Progenitor cell of endocrine pancreas (in vitro differentiated cells): ENCODE data around the gene PPIE. TPM values are rescaled to one million over a fixed set of nuclear protein-coding genes. Genes with fewer than 3 reads are reported as not detected.
"Not testable (repeated sequence)": the region's sequence is repeated elsewhere in the genome, so short reads cannot be mapped to it uniquely, and the experiment has no call there.

ENCODE experiments used
- DNase-seq: peaks from one replicate; pipeline ENCODE4 v3.0.0; 2021; ENCODE audit warnings: low spot score; ENCODE audit not compliant: unreplicated experiment
- H3K27ac Mint-ChIP-seq: 2 replicates; pipeline ENCODE4 v1.8.0; 2021; ENCODE audit warnings: mild to moderate bottlenecking, moderate library complexity, mixed read lengths
- H3K27me3 Mint-ChIP-seq: 2 replicates; pipeline ENCODE4 v1.8.0; 2021; ENCODE audit warnings: mixed read lengths
- H3K36me3 Mint-ChIP-seq: 2 replicates; pipeline ENCODE4 v1.8.0; 2022; ENCODE audit warnings: mixed read lengths; ENCODE audit not compliant: insufficient read depth
- H3K4me1 Mint-ChIP-seq: 2 replicates; pipeline ENCODE4 v1.8.0; 2021; ENCODE audit warnings: low read depth, mixed read lengths
- H3K4me3 Mint-ChIP-seq: 2 replicates; pipeline ENCODE4 v1.8.0; 2021; ENCODE audit warnings: low read depth, mild to moderate bottlenecking, moderate library complexity, mixed read lengths
- H3K9me3 Mint-ChIP-seq: 2 replicates; pipeline ENCODE4 v1.8.0; 2021; ENCODE audit warnings: low read depth, mixed read lengths
- CTCF ChIP-seq: fragments of 200-600 bp; sonication (generic); IDR thresholded peaks from one replicate; pipeline ENCODE4 v1.5.0; 2021; ENCODE audit warnings: antibody characterized with exemption, mild to moderate bottlenecking; ENCODE audit not compliant: unreplicated experiment
- total RNA-seq: library from RNA; stranded (reverse); gene quantifications from 2 replicates; pipeline ENCODE4 v1.2.1, GENCODE V29; 2021

Gene PPIE
- total RNA-seq, 1 donor from 2014 or later, result 47.4 TPM

- H3K27ac Mint-ChIP-seq, result no peak overlapping the region
- H3K27me3 Mint-ChIP-seq, result peaks cover 17% of the 10 kb centered on the region
- no peak overlapping the region for H3K4me3 Mint-ChIP-seq
- H3K9me3 Mint-ChIP-seq, result no peaks in the 10 kb centered on the region
- no peak for DNase-seq
- H3K4me1 Mint-ChIP-seq, result no peaks in the 10 kb centered on the region
- H3K36me3 Mint-ChIP-seq, result no peaks in the 10 kb centered on the region
- no peak for TF ChIP-seq CTCF
These were observed 38.2 kb downstream of the PPIE start for GRCh38 chr1:39776886-39777285.

GRCh38 chr1:39777306-39777705 lies 38.6 kb downstream of the PPIE start:
- Mint-ChIP-seq H3K9me3 (no peaks in the 10 kb centered on the region), H3K4me1 (no peaks in the 10 kb centered on the region), H3K36me3 (no peaks in the 10 kb centered on the region), H3K27ac (no peak overlapping the region), H3K27me3 (peaks cover 17% of the 10 kb centered on the region), H3K4me3 (no peak overlapping the region)
- no peak for DNase-seq
- no peak for TF ChIP-seq CTCF

DNA sequence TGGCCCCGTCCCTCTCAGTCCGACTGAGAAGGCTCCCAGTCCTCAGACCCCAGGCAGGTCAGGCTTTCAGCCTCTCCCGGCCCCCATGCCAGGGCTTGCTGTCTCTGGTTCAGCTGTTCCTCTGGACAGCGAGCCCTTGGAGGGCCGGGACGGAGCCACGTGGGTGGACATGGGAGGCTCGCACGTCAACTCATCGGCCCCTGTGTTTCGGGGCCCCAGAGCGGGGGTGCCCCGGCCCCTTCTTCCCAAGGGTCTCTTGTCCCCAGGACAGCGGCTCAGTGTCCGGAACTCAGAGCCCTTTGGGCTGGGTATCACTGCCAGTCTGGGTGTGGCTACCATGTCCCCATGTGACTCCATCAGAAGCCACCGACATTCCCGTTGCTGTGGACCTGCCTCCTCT lies 39.2 kb downstream of the PPIE start:
- H3K36me3 Mint-ChIP-seq, H3K4me3 Mint-ChIP-seq, H3K9me3 Mint-ChIP-seq, H3K27ac Mint-ChIP-seq, DNase-seq, H3K4me1 Mint-ChIP-seq: not testable (repeated sequence)
- peaks cover 19% of the 10 kb centered on the region for H3K27me3 Mint-ChIP-seq

DNA sequence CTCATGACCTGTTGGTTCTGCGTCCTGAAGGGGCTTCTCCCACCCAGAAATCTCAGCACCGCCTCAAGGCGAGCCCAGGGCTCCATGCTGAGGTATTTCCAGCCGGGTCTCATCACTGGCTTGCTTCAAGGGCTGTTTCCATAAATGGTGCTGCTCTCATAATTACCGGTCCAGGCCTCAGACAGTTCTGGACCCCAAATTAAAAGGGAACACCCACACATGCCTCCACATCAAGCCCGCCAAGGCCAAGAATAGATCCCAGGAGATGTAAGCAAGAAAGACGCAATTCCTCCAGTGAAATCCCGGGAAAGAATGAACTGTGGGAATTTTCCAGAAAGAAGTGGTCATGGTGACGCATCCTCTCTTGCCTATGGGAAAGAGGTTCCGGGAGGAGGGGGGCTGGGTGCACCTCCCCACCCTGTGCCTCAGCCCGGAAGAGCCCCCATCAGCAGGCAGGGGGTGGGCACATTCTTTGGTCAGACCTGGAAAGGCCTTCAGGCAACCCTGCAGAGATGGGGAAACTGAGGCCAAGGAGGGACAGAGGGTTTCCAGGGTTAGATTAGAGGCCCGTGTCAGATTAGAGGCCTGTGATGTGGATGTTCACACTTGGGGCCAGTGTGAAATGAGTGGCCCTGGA lies 39.9 kb downstream of the PPIE start:
- not testable (repeated sequence) for H3K27ac Mint-ChIP-seq, H3K9me3 Mint-ChIP-seq, H3K36me3 Mint-ChIP-seq, H3K4me1 Mint-ChIP-seq, H3K4me3 Mint-ChIP-seq, DNase-seq
- peaks cover 26% of the 10 kb centered on the region for H3K27me3 Mint-ChIP-seq

GRCh38 chr1:39779137-39779536 lies 40.5 kb downstream of the PPIE start:
- Mint-ChIP-seq H3K4me1 (no peaks in the 10 kb centered on the region), H3K9me3 (no peaks in the 10 kb centered on the region), H3K27me3 (peaks cover 30% of the 10 kb centered on the region), H3K4me3 (no peak overlapping the region), H3K27ac (no peak overlapping the region), H3K36me3 (no peaks in the 10 kb centered on the region)
- no peak for DNase-seq
- no peak for TF ChIP-seq CTCF

DNA sequence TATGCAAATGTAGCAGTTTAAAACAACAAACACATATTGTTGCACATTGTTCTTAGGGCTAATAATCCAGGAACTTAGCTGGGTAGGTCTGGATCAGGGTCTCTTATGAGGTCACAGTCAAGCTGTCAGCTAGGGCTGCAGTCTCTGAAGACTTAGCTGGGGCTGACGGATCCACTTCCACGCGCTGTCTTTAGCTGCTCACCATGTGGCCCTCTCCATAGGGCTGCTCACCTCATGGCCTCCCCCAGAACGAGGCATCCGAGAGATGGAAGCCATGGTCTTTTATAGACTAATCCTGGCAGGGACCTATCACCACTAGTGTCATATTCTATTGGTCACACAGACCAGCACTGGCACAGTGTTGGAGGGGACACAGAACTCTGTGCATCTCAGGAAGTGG lies 41.1 kb downstream of the PPIE start:
- Mint-ChIP-seq H3K36me3 (no peaks in the 10 kb centered on the region), H3K27me3 (peaks cover 30% of the 10 kb centered on the region)
- no peak for TF ChIP-seq CTCF

More for the DNA sequence above, 41.1 kb downstream of the PPIE start:
- Mint-ChIP-seq H3K27ac (no peak overlapping the region), H3K9me3 (no peaks in the 10 kb centered on the region), H3K4me1 (no peaks in the 10 kb centered on the region), H3K4me3 (no peak overlapping the region)
- no peak for DNase-seq
